Measurements from ENCODE around the gene TCHP.

DNA sequence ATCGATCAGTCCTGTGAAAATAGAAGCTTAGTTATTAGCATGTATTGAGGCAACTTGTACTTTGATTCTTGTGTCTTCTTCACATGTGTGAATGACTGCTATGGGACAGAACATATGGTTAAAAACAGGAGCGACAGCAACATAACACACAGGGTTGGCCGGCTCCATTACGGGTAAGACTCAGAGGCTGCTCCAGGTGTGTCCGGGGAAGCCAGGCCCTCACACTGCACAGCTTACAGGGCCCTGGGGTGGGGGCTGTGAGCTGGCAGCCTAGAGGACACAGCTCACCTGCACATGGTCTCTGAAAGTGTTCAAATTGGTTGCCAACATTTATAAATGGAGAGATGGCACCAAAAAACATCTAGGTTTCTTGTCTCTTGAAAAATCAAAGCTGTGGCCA, 31.1 kb downstream of the TCHP start:
- no peak for TF ChIP-seq GATA2 (IDR thresholded peaks at IDR 0.05; ENCODE audit: low read depth, low read length)
- TF ChIP-seq GATA3 (IDR thresholded peaks at IDR 0.05; ENCODE audit: low read depth, low read length): no peak

All from SH-SY5Y (cell line).